Nephron progenitor cell (in vitro differentiated cells): Measurements from ENCODE around the gene DRAXIN.

Experiments
- DNase-seq: peaks from one replicate; pipeline ENCODE4 v3.0.0; 2021
- H3K27ac Mint-ChIP-seq: 2 replicates; pipeline ENCODE4 v1.8.0; 2021; ENCODE audit warnings: mild to moderate bottlenecking, moderate library complexity, mixed read lengths
- H3K27me3 Mint-ChIP-seq: 2 replicates; pipeline ENCODE4 v1.8.0; 2021; ENCODE audit warnings: mild to moderate bottlenecking, low read depth, mixed read lengths; ENCODE audit not compliant: poor library complexity
- H3K36me3 Mint-ChIP-seq: 2 replicates; pipeline ENCODE4 v1.8.0; 2021; ENCODE audit warnings: low read depth, mixed read lengths
- H3K4me1 Mint-ChIP-seq: 2 replicates; pipeline ENCODE4 v1.8.0; 2021; ENCODE audit warnings: mixed read lengths
- H3K4me3 Mint-ChIP-seq: 2 replicates; pipeline ENCODE4 v1.8.0; 2021; ENCODE audit warnings: mild to moderate bottlenecking, moderate library complexity, mixed read lengths
- H3K9me3 Mint-ChIP-seq: 2 replicates; pipeline ENCODE4 v1.8.0; 2021; ENCODE audit warnings: mild to moderate bottlenecking, moderate library complexity, mixed read lengths
- CTCF ChIP-seq: fragments of 200-600 bp; sonication (generic); IDR thresholded peaks from 2 replicates; pipeline ENCODE4 v1.5.0; 2021; ENCODE audit warnings: antibody characterized with exemption

The DRAXIN gene

DNA sequence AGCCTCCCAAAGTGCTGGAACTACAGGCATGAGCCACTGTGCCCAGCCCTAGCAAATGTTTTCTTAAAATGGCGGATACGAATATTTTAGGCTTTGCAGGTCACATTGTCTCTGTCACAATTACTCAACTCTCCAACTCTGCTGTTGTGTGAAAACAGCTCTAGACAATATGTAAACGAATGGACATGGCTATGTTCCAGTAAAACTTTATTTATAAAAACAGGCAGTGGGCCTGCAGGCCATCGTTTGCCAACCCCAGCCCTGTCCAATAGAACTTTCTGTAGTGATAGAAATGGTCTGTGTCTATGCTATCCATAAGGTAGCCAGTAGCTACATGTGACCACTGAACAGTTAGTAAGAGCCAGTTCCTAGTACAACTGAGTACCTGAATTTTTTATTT is 31.8 kb upstream of the DRAXIN start:
- Mint-ChIP-seq H3K27me3 (peaks cover 44% of the 10 kb centered on the region), H3K27ac (no peak overlapping the region), H3K9me3 (no peaks in the 10 kb centered on the region), H3K4me1 (peaks cover 10% of the 10 kb centered on the region), H3K36me3 (peaks cover 8% of the 10 kb centered on the region), H3K4me3 (no peak overlapping the region)
- TF ChIP-seq CTCF = no peak
- DNase-seq = no peak

DNA sequence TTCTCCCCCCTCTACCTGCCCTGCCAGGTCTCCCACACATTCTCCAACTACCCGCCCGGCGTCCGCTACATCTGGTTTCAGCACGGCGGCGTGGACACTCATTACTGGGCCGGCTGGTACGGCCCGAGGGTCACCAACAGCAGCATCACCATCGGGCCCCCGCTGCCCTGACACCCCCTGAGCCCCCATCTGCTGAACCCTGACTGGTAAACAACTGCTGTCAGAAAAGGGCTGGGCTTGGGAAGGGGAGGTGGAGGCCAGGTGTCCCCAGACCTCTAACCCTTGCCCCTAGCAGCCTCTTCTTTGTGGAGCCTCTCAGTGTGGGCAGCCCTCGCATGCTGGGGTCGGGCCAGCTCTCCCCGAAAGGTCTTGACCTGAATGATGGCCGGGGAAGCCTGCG is 30.4 kb upstream of the DRAXIN start:
- Mint-ChIP-seq H3K36me3 (peaks cover 8% of the 10 kb centered on the region), H3K4me1 (peaks cover under 1% of the 10 kb centered on the region), H3K9me3 (no peaks in the 10 kb centered on the region), H3K27me3 (peaks cover 43% of the 10 kb centered on the region), H3K4me3 (no peak overlapping the region), H3K27ac (peak overlapping the region; percentile 96)
- no peak for TF ChIP-seq CTCF
- DNase-seq = no peak

DNA sequence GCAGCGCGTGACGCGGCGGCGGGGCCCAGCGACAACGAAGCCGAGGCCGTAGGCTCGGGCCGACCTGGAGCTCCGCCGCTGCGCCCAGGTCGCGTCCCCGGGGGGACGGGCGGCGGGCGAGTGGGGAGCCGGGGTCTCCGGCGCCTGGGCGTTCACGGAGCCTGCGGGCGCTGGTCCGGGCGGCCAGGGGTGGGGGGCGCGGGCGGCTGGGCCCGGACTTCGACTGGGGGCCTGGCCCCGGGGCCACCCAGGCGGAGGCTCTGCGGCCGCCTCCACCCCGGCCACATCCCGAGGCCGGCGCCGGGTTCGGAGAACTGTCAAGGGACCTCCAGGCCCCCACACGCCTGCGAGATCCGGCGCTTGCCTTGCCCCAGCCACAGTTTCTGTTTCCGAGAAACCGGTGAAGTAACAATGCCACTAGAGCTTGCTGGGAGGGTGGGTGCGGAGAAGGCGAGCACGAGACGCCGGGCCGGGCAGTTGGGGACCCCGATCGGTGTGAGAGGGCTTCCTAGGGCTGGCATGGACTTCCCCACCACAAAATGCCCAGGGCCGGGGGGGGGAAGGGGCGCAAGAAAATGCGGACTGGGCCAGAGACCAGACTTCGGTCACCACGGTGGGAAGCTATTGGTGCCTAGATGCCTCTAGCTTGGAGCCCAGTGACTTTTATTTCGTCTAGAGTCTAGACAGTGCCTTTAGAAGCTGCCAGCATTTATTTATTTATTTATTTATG is 27.0 kb upstream of the DRAXIN start:
- H3K4me3 Mint-ChIP-seq = peak overlapping the region; percentile 71
- H3K4me1 Mint-ChIP-seq = peaks cover 8% of the 10 kb centered on the region
- H3K27ac Mint-ChIP-seq = no peak overlapping the region
- DNase-seq = peak; percentile 47
- no peak for TF ChIP-seq CTCF
- H3K27me3 Mint-ChIP-seq = peaks cover 47% of the 10 kb centered on the region
- H3K36me3 Mint-ChIP-seq = peaks cover 18% of the 10 kb centered on the region
- no peaks in the 10 kb centered on the region for H3K9me3 Mint-ChIP-seq

GRCh38 chr1:11668516-11668915 is 23.0 kb upstream of the DRAXIN start:
- no peak overlapping the region for H3K27ac Mint-ChIP-seq
- no peaks in the 10 kb centered on the region for H3K9me3 Mint-ChIP-seq
- no peak overlapping the region for H3K4me3 Mint-ChIP-seq
- H3K27me3 Mint-ChIP-seq = peaks cover 28% of the 10 kb centered on the region
- TF ChIP-seq CTCF = no peak
- peak; percentile 27 for DNase-seq
- peaks cover 22% of the 10 kb centered on the region for H3K36me3 Mint-ChIP-seq
- H3K4me1 Mint-ChIP-seq = peaks cover 8% of the 10 kb centered on the region

DNA sequence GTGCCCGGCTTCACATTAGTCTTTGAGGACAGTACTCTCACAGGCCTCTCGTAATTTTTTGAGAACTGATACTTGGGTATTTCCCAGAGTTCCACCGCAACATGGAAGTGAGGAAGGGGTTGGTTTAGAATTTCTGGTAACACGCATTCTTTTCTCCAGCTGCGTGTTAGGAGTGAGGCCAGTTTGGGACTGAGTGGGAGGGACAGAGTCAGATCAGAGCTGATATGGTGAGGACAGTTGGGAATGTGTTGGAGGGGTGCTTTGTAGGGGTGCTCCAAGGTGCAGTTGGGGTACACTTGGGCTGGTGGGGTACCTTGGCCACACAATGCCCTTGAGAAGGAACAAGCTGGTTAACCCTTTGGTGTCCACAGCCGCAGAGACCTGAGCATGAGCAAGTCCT is 20.8 kb upstream of the DRAXIN start:
- H3K4me1 Mint-ChIP-seq = peaks cover 8% of the 10 kb centered on the region

More for the DNA sequence above, 20.8 kb upstream of the DRAXIN start:
- TF ChIP-seq CTCF = no peak
- no peaks in the 10 kb centered on the region for H3K9me3 Mint-ChIP-seq
- H3K27ac Mint-ChIP-seq = peak overlapping the region; percentile 76
- peaks cover 35% of the 10 kb centered on the region for H3K36me3 Mint-ChIP-seq
- no peak for DNase-seq
- H3K27me3 Mint-ChIP-seq = peaks cover 17% of the 10 kb centered on the region
- H3K4me3 Mint-ChIP-seq = no peak overlapping the region
